ENCODE data around the gene WDR86. TPM values are rescaled to one million over a fixed set of nuclear protein-coding genes. Genes with fewer than 3 reads are reported as not detected.

Gene WDR86
- total and polyA plus RNA-seq, 2 of the 4 experiments (the other 2 are of a cell fraction) = not detected

GRCh38 chr7:151447901-151448260 lies 38.0 kb upstream of the WDR86 start:
- Histone ChIP-seq H3K79me1 (ENCODE audit: low read depth in 1 of 2, low read length in 2 of 2) (no peaks in the 10 kb centered on the region), H3K4me2 (ENCODE audit: low read depth, low read length) (no peak overlapping the region), H2BK20ac (ENCODE audit: low read depth, low read length) (no peak overlapping the region), H4K91ac (ENCODE audit: insufficient read depth, low read depth, low read length) (no peak overlapping the region), H2BK5ac (ENCODE audit: low read depth, low read length, poor library complexity, severe bottlenecking) (no peak overlapping the region), H3K9ac (ENCODE audit: low read depth, low read length) (no peak overlapping the region), H3K23ac (ENCODE audit: low read depth, low read length) (no peak overlapping the region), H3K4ac (ENCODE audit: low read depth, low read length) (no peak overlapping the region), H2BK15ac (ENCODE audit: low read depth, low read length) (no peak overlapping the region), H3K4me1 (ENCODE audit: control insufficient read depth, insufficient read depth, low read length) (no peaks in the 10 kb centered on the region; the same call in 1 of the 2 replicates), H3K56ac (ENCODE audit: extremely low read depth, insufficient read depth, low read length) (no peak overlapping the region), H2BK120ac (ENCODE audit: low read depth, low read length) (no peak overlapping the region), H3K4me3 (ENCODE audit: insufficient read depth, low read depth, low read length) (no peak overlapping the region), H4K20me1 (ENCODE audit: insufficient read depth, low read length) (no peaks in the 10 kb centered on the region), H3K14ac (replicated peaks; ENCODE audit: low read depth, low read length) (no peak overlapping the region), H4K8ac (ENCODE audit: low read depth in 2 of 2, low read length in 2 of 2) (no peak overlapping the region; a peak in 1 of 4 replicates), H3K9me1 (ENCODE audit: insufficient read depth, low read length) (no peaks in the 10 kb centered on the region), H2AK5ac (ENCODE audit: low read depth, low read length) (no peak overlapping the region), H3K27me3 (ENCODE audit: control insufficient read depth, insufficient read depth, low read length) (peaks cover under 1% of the 10 kb centered on the region), H2AFZ (replicated peaks; ENCODE audit: low read length, poor library complexity) (peak overlapping the region; percentile 93), H2AK9ac (replicated peaks; ENCODE audit: low read depth, low read length, poor library complexity) (no peak overlapping the region), H3K18ac (ENCODE audit: low read depth, low read length) (no peak overlapping the region), H3K36me3 (ENCODE audit: control insufficient read depth, insufficient read depth, low read length) (no peaks in the 10 kb centered on the region), H3K27ac (ENCODE audit: insufficient read depth, low read length) (no peak overlapping the region), H3K9me3 (ENCODE audit: control insufficient read depth, insufficient read depth, low read length) (no peaks in the 10 kb centered on the region), H4K5ac (ENCODE audit: low read depth, low read length) (no peak overlapping the region)
- intact Hi-C loops (cut with micrococcal nuclease) (loop anchor here (1.0 kb wide), 2 partner anchors 80 to 133 kb away; no protein-coding TSS in a partner anchor), dilution Hi-C loops (cut with HindIII; ENCODE audit: low sequenced_read_pairs, unreplicated experiment) (no loop called here), in situ Hi-C loops (cut with MboI; ENCODE audit: low sequenced_read_pairs) (loop anchor here (5.0 kb wide), 1 partner anchor 81 kb away; no protein-coding TSS in a partner anchor)
- 69% methylated on average over 12 of the region's 26 CpGs; no CpG with 5 or more reads in 1 of the 2 experiments for WGBS, 2 experiments (ENCODE audit: extremely low coverage in 2 of 2, insufficient read length in 1 of 2)
- no peak for TF ChIP-seq NFE2L2 (IDR thresholded peaks at IDR 0.05; ENCODE audit: low read depth, low read length)
- TF ChIP-seq FOS (IDR thresholded peaks at IDR 0.05; ENCODE audit: low read depth, low read length) = no peak
- no peak for TF ChIP-seq RAD21 (IDR thresholded peaks at IDR 0.05; ENCODE audit: low read length)
- TF ChIP-seq ELK1 (IDR thresholded peaks at IDR 0.05; ENCODE audit: borderline replicate concordance, low read depth, low read length) = no peak
- TF ChIP-seq MAFK (IDR thresholded peaks at IDR 0.05; ENCODE audit: low read depth, low read length) = no peak
- no peak for TF ChIP-seq USF2 (IDR thresholded peaks at IDR 0.05; ENCODE audit: low read depth, low read length)
- TF ChIP-seq CEBPB (IDR thresholded peaks at IDR 0.05; ENCODE audit: low read depth, low read length) = no peak
- TF ChIP-seq RCOR1 (IDR thresholded peaks at IDR 0.05; ENCODE audit: insufficient replicate concordance, low read length) = no peak
- ChIA-PET POLR2A (ENCODE audit: unreplicated experiment) (no interaction called here), CTCF (interaction anchor here (0.6 to 2.2 kb wide), 9 partner anchors 65 to 311 kb away, joined by 3 to 12 read pairs (median 4); partner anchors contain the start of gene NUB1)
- no peak for ATAC-seq (ENCODE audit: low read depth)
- no TSS peak for BruUV-seq (replicated peaks)
- no peak for DNase-seq
